Retinal pigment epithelial cell (primary cell): ENCODE data around the gene IPCEF1.

ENCODE experiments used
- DNase-seq: peaks from one replicate; pipeline ENCODE4 v3.0.0-alpha.2; 2010; ENCODE audit warnings: low read depth
- H3K4me3 ChIP-seq: 2 replicates; pipeline ENCODE4 v1.5.1; 2011; ENCODE audit warnings: mild to moderate bottlenecking, low read length, control low read depth, moderate library complexity
- CTCF ChIP-seq: conservative IDR thresholded peaks from 2 replicates; pipeline ENCODE4 v1.5.1; 2011; ENCODE audit warnings: low read depth, low read length, control low read depth, inconsistent platforms

The IPCEF1 gene

GRCh38 chr6:154232013-154232910, 124.3 kb downstream of the IPCEF1 start:
- TF ChIP-seq CTCF, result no peak
- no peak overlapping the region for H3K4me3 ChIP-seq
- DNase-seq, result no peak

- no peak for TF ChIP-seq CTCF
- DNase-seq, result no peak
- H3K4me3 ChIP-seq, result no peak overlapping the region
Measured at GRCh38 chr6:154230910-154231595, 125.5 kb downstream of the IPCEF1 start.

GRCh38 chr6:154230393-154230792, 126.2 kb downstream of the IPCEF1 start:
- TF ChIP-seq CTCF, result no peak
- DNase-seq, result no peak

GRCh38 chr6:154229786-154230185, 126.8 kb downstream of the IPCEF1 start:
- DNase-seq, result no peak
- TF ChIP-seq CTCF, result no peak
- no peak overlapping the region for H3K4me3 ChIP-seq

More at GRCh38 chr6:154230393-154230792, 126.2 kb downstream of the IPCEF1 start:
- H3K4me3 ChIP-seq, result no peak overlapping the region

- H3K4me3 ChIP-seq, result no peak overlapping the region
Measured at GRCh38 chr6:154228521-154228905, 128.1 kb downstream of the IPCEF1 start.

GRCh38 chr6:154227862-154228520, 128.6 kb downstream of the IPCEF1 start:
- no peak overlapping the region for H3K4me3 ChIP-seq
- no peak for DNase-seq
- TF ChIP-seq CTCF, result no peak

More at GRCh38 chr6:154228521-154228905, 128.1 kb downstream of the IPCEF1 start:
- TF ChIP-seq CTCF, result no peak
- no peak for DNase-seq
